ENCODE measurements around the gene GPR84.
"Not testable (repeated sequence)": the region's sequence is repeated elsewhere in the genome, so short reads cannot be mapped to it uniquely, and the experiment has no call there.

GPR84 gene

GRCh38 chr12:54331461-54331860 lies 32.8 kb downstream of the GPR84 start:
- no peak for DNase-seq (ENCODE audit: low read depth)
- no peak overlapping the region for H3K4me3 ChIP-seq (ENCODE audit: low read depth, low read length)
- TF ChIP-seq CTCF (IDR thresholded peaks at IDR 0.05; ENCODE audit: low read depth, low read length, missing control alignments), result no peak

- TF ChIP-seq CTCF (IDR thresholded peaks at IDR 0.05; ENCODE audit: low read depth, low read length, missing control alignments), result no peak
- no peak overlapping the region for H3K4me3 ChIP-seq (ENCODE audit: low read depth, low read length)
- no peak for DNase-seq (ENCODE audit: low read depth)
Measured at GRCh38 chr12:54330442-54330841, 33.8 kb downstream of the GPR84 start.

- TF ChIP-seq CTCF (IDR thresholded peaks at IDR 0.05; ENCODE audit: low read depth, low read length, missing control alignments), result no peak
- no peak overlapping the region for H3K4me3 ChIP-seq (ENCODE audit: low read depth, low read length)
- DNase-seq (ENCODE audit: low read depth), result no peak
Measured at GRCh38 chr12:54329759-54330158, 34.5 kb downstream of the GPR84 start.

DNA sequence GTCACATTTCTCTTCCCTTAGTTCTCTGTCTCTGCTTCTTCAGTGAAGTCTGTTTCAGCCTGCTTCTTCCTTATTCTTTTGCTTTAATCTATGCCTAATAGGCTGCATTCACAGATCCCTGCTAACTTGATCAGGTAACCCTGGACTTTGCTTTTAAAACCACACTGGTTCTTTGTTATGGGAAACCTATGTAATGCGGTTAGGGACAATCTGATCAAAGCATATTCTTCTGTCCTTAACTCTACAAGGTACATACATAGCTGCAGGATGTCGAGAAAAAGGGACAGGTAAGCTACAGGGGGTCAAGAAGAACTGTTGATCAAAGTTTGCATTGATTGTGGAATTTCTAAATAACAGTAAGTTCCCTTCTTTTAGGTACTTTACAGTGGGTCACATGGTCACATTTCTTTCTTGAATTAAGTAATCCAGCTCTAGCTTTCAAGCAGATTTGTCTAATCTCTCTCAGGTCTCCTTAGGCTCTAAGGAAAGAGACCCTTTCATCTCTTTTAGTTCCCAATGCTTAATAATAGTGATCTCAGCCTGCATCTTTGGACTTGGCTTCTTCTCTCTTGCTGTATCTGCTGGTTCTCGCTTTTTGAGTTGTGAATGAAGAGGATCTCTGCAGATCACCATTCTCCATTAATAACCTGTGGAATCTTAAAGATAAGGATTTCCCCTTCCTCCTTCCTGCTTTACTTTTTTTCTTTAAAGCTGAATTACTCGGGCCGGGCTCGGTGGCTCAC lies 35.5 kb downstream of the GPR84 start:
- TF ChIP-seq CTCF (IDR thresholded peaks at IDR 0.05; ENCODE audit: low read depth, low read length, missing control alignments), result no peak
- H3K4me3 ChIP-seq (ENCODE audit: low read depth, low read length), result no peak overlapping the region
- no peak for DNase-seq (ENCODE audit: low read depth)

GRCh38 chr12:54325442-54326109 lies 38.7 kb downstream of the GPR84 start:
- DNase-seq (ENCODE audit: low read depth), result not testable (repeated sequence)
- H3K4me3 ChIP-seq (ENCODE audit: low read depth, low read length), result peak overlapping the region; percentile 100

DNA sequence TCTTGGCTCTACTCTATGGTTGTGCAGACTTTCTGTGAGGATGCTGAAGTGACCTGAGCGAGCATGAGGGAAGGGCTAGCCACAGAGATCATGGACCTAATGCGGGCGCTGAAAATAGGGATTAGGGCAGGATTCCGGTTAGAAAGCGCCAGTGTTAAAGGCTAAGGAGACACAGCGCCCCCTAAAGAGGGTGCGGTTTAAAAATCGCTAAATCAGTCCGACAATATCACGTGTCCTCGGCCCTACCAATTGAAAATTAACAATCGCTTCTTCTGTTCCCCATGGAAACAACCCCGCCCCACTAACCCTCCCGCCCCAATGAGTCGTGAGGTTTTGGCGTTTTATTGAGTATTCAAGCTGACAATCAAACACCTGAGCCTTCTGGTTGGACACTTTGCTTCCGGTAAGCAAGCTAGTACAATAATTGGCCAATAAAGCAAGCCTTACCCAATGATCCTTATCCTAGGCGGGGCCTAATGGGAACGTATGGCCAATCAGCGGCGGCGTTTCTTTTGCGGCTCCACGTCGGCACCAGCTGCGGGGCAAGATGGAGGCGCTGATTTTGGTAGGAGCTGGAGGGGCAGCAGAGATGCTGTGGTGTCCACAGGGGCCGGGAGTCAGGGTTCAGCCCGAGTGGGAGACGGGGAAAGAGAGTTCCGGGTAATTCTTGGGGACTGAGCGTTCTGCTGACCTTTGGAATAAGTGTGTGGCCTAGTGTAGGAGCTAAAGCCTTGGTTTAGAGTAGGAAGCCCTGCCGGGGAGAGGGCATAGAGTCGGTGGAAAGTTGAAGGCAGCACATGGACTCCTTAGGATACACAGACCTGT lies 39.5 kb downstream of the GPR84 start, which contains the start of gene COPZ1:
Gene COPZ1 (plus strand): TSS at position 515 of the 825 bp plus-strand sequence. CDS start 33 bp downstream, at position 548.
- DNase-seq (ENCODE audit: low read depth), result peak; percentile 99
- peak; percentile 80 for TF ChIP-seq CTCF (IDR thresholded peaks at IDR 0.05; ENCODE audit: low read depth, low read length, missing control alignments)
- peak within 1 kb of the TSS; percentile 100 for H3K4me3 ChIP-seq (ENCODE audit: low read depth, low read length)

DNA sequence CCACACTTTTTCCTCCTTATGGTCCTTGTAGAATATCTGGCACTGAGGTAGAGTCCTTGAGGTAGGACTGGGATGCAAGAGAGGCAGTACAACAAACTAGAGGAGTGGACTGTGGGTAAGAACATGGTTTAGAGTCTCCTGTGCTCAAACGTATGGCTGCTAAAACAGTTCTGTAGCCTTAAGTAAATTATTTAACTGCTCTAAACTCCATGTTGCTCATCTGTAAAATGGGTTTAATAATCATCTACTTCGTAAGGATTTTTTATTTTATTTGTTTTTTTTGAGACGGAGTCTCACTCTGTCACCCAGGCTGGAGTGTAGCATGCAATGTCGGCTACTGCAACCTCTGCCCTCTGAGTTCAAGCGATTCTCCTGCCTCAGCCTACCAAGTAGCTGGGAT lies 42.9 kb downstream of the GPR84 start:
- no peak for TF ChIP-seq CTCF (IDR thresholded peaks at IDR 0.05; ENCODE audit: low read depth, low read length, missing control alignments)
- DNase-seq (ENCODE audit: low read depth), result no peak
- H3K4me3 ChIP-seq (ENCODE audit: low read depth, low read length), result no peak overlapping the region
